Skeletal muscle satellite cell (primary cell): ENCODE results near the gene CFAP46.

ENCODE experiments used
- H3K27me3 ChIP-seq: 2 replicates; pipeline ENCODE4 v1.7.0; 2013; ENCODE audit warnings: low read length; ENCODE audit not compliant: control insufficient read depth, insufficient read depth
- H3K36me3 ChIP-seq: 2 replicates; pipeline ENCODE4 v1.7.0; 2013; ENCODE audit warnings: mild to moderate bottlenecking, control low read depth, low read length; ENCODE audit not compliant: insufficient read depth
- H3K4me1 ChIP-seq: 2 replicates; pipeline ENCODE4 v1.7.0; 2013; ENCODE audit warnings: low read length; ENCODE audit not compliant: control insufficient read depth, insufficient read depth
- H3K4me2 ChIP-seq: 2 replicates; pipeline ENCODE4 v1.7.0; 2013; ENCODE audit warnings: mild to moderate bottlenecking, low read length
- H3K4me3 ChIP-seq: 2 replicates; pipeline ENCODE4 v1.7.0; 2013; ENCODE audit warnings: low read length
- H3K9ac ChIP-seq: 2 replicates; pipeline ENCODE4 v1.7.0; 2013; ENCODE audit warnings: mild to moderate bottlenecking, low read depth, low read length, moderate library complexity
- H3K9me3 ChIP-seq: replicated peaks from 2 replicates; pipeline ENCODE4 v1.7.0; 2013; ENCODE audit warnings: mild to moderate bottlenecking, control low read depth, low read length

The CFAP46 gene

GRCh38 chr10:132977076-132977475, 34.7 kb upstream of the CFAP46 start:
- H3K4me3 ChIP-seq = no peak overlapping the region
- H3K4me2 ChIP-seq = no peak overlapping the region
- no peaks in the 10 kb centered on the region for H3K4me1 ChIP-seq
- peaks cover 20% of the 10 kb centered on the region for H3K27me3 ChIP-seq
- no peak overlapping the region for H3K9ac ChIP-seq
- H3K36me3 ChIP-seq = no peaks in the 10 kb centered on the region
- no peaks in the 10 kb centered on the region for H3K9me3 ChIP-seq

- Histone ChIP-seq H3K9me3 (no peaks in the 10 kb centered on the region), H3K36me3 (no peaks in the 10 kb centered on the region), H3K4me3 (no peak overlapping the region), H3K9ac (no peak overlapping the region), H3K4me2 (no peak overlapping the region), H3K4me1 (no peaks in the 10 kb centered on the region), H3K27me3 (peaks cover 24% of the 10 kb centered on the region)
Measured at GRCh38 chr10:132975831-132976682, 33.7 kb upstream of the CFAP46 start.

GRCh38 chr10:132974886-132975830, 32.8 kb upstream of the CFAP46 start:
- H3K4me1 ChIP-seq = no peaks in the 10 kb centered on the region
- H3K36me3 ChIP-seq = no peaks in the 10 kb centered on the region
- no peak overlapping the region for H3K4me2 ChIP-seq
- peaks cover 23% of the 10 kb centered on the region for H3K27me3 ChIP-seq
- no peak overlapping the region for H3K4me3 ChIP-seq
- no peak overlapping the region for H3K9ac ChIP-seq
- H3K9me3 ChIP-seq = no peaks in the 10 kb centered on the region

- Histone ChIP-seq H3K9me3 (no peaks in the 10 kb centered on the region), H3K36me3 (no peaks in the 10 kb centered on the region), H3K4me3 (no peak overlapping the region), H3K4me1 (no peaks in the 10 kb centered on the region), H3K4me2 (no peak overlapping the region), H3K27me3 (peaks cover 20% of the 10 kb centered on the region), H3K9ac (no peak overlapping the region)
Measured at GRCh38 chr10:132974249-132974796, 32.0 kb upstream of the CFAP46 start.

- Histone ChIP-seq H3K4me3 (no peak overlapping the region), H3K36me3 (no peaks in the 10 kb centered on the region), H3K9ac (no peak overlapping the region), H3K9me3 (no peaks in the 10 kb centered on the region), H3K27me3 (peaks cover 25% of the 10 kb centered on the region), H3K4me2 (no peak overlapping the region), H3K4me1 (no peaks in the 10 kb centered on the region)
Measured at GRCh38 chr10:132973903-132974241, 31.5 kb upstream of the CFAP46 start.

- Histone ChIP-seq H3K4me2 (no peak overlapping the region), H3K36me3 (no peaks in the 10 kb centered on the region), H3K9ac (no peak overlapping the region), H3K4me1 (no peaks in the 10 kb centered on the region), H3K4me3 (no peak overlapping the region), H3K9me3 (no peaks in the 10 kb centered on the region), H3K27me3 (peaks cover 27% of the 10 kb centered on the region)
Measured at GRCh38 chr10:132972986-132973902, 30.9 kb upstream of the CFAP46 start.

GRCh38 chr10:132972149-132972985, 30.0 kb upstream of the CFAP46 start:
- H3K4me2 ChIP-seq = no peak overlapping the region
- no peak overlapping the region for H3K4me3 ChIP-seq
- no peaks in the 10 kb centered on the region for H3K36me3 ChIP-seq
- peaks cover 35% of the 10 kb centered on the region for H3K27me3 ChIP-seq
- no peak overlapping the region for H3K9ac ChIP-seq
- H3K9me3 ChIP-seq = no peaks in the 10 kb centered on the region
- no peaks in the 10 kb centered on the region for H3K4me1 ChIP-seq

GRCh38 chr10:132971448-132972148, 29.2 kb upstream of the CFAP46 start:
- Histone ChIP-seq H3K9me3 (no peaks in the 10 kb centered on the region), H3K27me3 (peaks cover 35% of the 10 kb centered on the region), H3K4me2 (no peak overlapping the region), H3K4me1 (no peaks in the 10 kb centered on the region), H3K9ac (no peak overlapping the region), H3K36me3 (no peaks in the 10 kb centered on the region), H3K4me3 (no peak overlapping the region)

- no peaks in the 10 kb centered on the region for H3K36me3 ChIP-seq
- H3K4me1 ChIP-seq = no peaks in the 10 kb centered on the region
- no peak overlapping the region for H3K9ac ChIP-seq
- no peak overlapping the region for H3K4me2 ChIP-seq
- no peaks in the 10 kb centered on the region for H3K9me3 ChIP-seq
- H3K4me3 ChIP-seq = no peak overlapping the region
- H3K27me3 ChIP-seq = peaks cover 40% of the 10 kb centered on the region
Measured at GRCh38 chr10:132970641-132971438, 28.5 kb upstream of the CFAP46 start.
